HepG2 (cell line): Measurements from ENCODE around the gene C1QTNF12. TPM values are rescaled to one million over a fixed set of nuclear protein-coding genes. Genes with fewer than 3 reads are reported as not detected.

ENCODE experiments used
- ATAC-seq: fragments of 200-7000 bp; cut with Tn5 transposase; 3 replicates; pipeline ENCODE4 v1.9.1; 2020; ENCODE audit warnings: mild to moderate bottlenecking, moderate library complexity
- BruUV-seq: library from RNA; stranded (reverse); fragments of 400-500 nt; replicated peaks from 2 replicates; lab custom pipeline; 2021; lab: Mats Ljungman, UMichigan
- CTCF ChIA-PET: fragments of 300-600 bp; formaldehyde crosslinking; extraction: SDS; loops from one replicate; lab custom pipeline; 2021; ENCODE audit warnings: low total read pairs, inconsistent platforms, low intra/inter-chr PET ratio; lab: Yijun Ruan, JAX
- POLR2A ChIA-PET: fragments of 350-600 bp; sonication (Branson Sonifier 250); formaldehyde crosslinking; loops from one replicate; lab custom pipeline; 2020; ENCODE audit warnings: antibody characterized with exemption, inconsistent platforms; lab: Yijun Ruan, JAX
- DNase-seq: peaks from one replicate; pipeline ENCODE4 v3.0.0-alpha.2; 2015; ENCODE audit warnings: low spot score
- FAIRE-seq: peaks from 3 replicates; lab custom pipeline; 2011; peaks lifted over from hg19 to GRCh38; lab: Jason Lieb, UNC
- H2AFZ ChIP-seq: one replicate; pipeline ENCODE4 v1.6.1; 2011; ENCODE audit warnings: low read length, inconsistent platforms
- H3K27ac ChIP-seq: fragments of 300-600 bp; 3 replicates; pipeline ENCODE4 v1.8.0; 2011; ENCODE audit warnings: mixed run types, mild to moderate bottlenecking, mixed read lengths, low read length, inconsistent platforms; ENCODE audit not compliant: insufficient read depth; ENCODE audit errors: extremely low read length
- H3K27me3 ChIP-seq, 2 experiments: fragments of 200-600 bp in 1 of 2; 2 replicates in 1 of 2; 3 replicates in 1 of 2; pipeline versions ENCODE4 v1.6.0 to v1.8.0; 2011; ENCODE audit warnings: low read length in 2 of 2, mild to moderate bottlenecking in 2 of 2, moderate library complexity in 2 of 2, inconsistent platforms in 1 of 2; ENCODE audit not compliant: insufficient read depth in 2 of 2, control insufficient read depth in 1 of 2
- H3K36me3 ChIP-seq, 2 experiments: fragments of 200-600 bp in 1 of 2; replicated peaks in 1 of 2; 2 replicates in 1 of 2; 3 replicates in 1 of 2; pipeline versions ENCODE4 v1.5.1 to v1.8.0; 2011; ENCODE audit warnings: low read length in 2 of 2, inconsistent platforms in 1 of 2; ENCODE audit not compliant: insufficient read depth in 2 of 2, control insufficient read depth in 1 of 2
- H3K4me1 ChIP-seq: 2 replicates; pipeline ENCODE4 v1.5.1; 2012; ENCODE audit warnings: low read length, inconsistent platforms; ENCODE audit not compliant: insufficient read depth
- H3K4me2 ChIP-seq: 2 replicates; pipeline ENCODE4 v1.6.0; 2011; ENCODE audit warnings: low read depth, low read length, inconsistent platforms
- H3K4me3 ChIP-seq, 3 experiments: fragments of 200-600 bp in 1 of 3; sonication (generic), shearing (Covaris generic) in 1 of 3; replicated peaks in 1 of 3; 2 replicates each; pipeline ENCODE4 v1.5.1; 2011 to 2016; ENCODE audit warnings: low read length in 3 of 3, inconsistent platforms in 2 of 3, low read depth in 2 of 3, mild to moderate bottlenecking in 2 of 3, control low read depth in 1 of 3, mixed read lengths in 1 of 3; ENCODE audit not compliant: insufficient read depth in 1 of 3
- H3K79me2 ChIP-seq: one replicate; pipeline ENCODE4 v1.6.1; 2011; ENCODE audit warnings: low read length, inconsistent platforms; ENCODE audit not compliant: insufficient read depth
- H3K9ac ChIP-seq: 2 replicates; pipeline ENCODE4 v1.6.0; 2011; ENCODE audit warnings: mild to moderate bottlenecking, low read depth, low read length, inconsistent platforms; ENCODE audit not compliant: insufficient read depth
- H3K9me3 ChIP-seq: 2 replicates; pipeline ENCODE4 v1.5.1; 2012; ENCODE audit warnings: mild to moderate bottlenecking, low read length
- H4K20me1 ChIP-seq: 2 replicates; pipeline ENCODE4 v1.6.0; 2011; ENCODE audit warnings: inconsistent platforms, mild to moderate bottlenecking, low read length, moderate library complexity; ENCODE audit not compliant: insufficient read depth
- FOXA3 ChIP-seq: IDR thresholded peaks from 2 replicates; pipeline ENCODE4 v1.6.1; 2016; ENCODE audit warnings: missing genetic modification reagents, missing compliant biosample characterization
- PLRG1 ChIP-seq: fragments of 450-650 bp; conservative IDR thresholded peaks from 2 replicates; pipeline ENCODE4 v1.6.1; 2016
- POLR2AphosphoS5 ChIP-seq: IDR thresholded peaks from 2 replicates; pipeline ENCODE4 v1.6.1; 2012; ENCODE audit warnings: low read depth, low read length
- SIN3A ChIP-seq: IDR thresholded peaks from 2 replicates; pipeline ENCODE4 v1.6.1; 2011; ENCODE audit warnings: low read depth, mild to moderate bottlenecking, control low read depth, low read length, borderline replicate concordance
- XBP1 ChIP-seq: sonication (generic); formaldehyde crosslinking; IDR thresholded peaks from 2 replicates; pipeline ENCODE4 v1.5.0; 2020; ENCODE audit warnings: missing genetic modification reagents
- ZNF598 ChIP-seq: sonication (generic); formaldehyde crosslinking; IDR thresholded peaks from 2 replicates; pipeline ENCODE4 v1.5.1; 2020; ENCODE audit warnings: mild to moderate bottlenecking, missing genetic modification reagents, borderline replicate concordance
- ZNF749 ChIP-seq: sonication (generic); formaldehyde crosslinking; IDR thresholded peaks from 2 replicates; pipeline ENCODE4 v1.8.0; 2022; ENCODE audit warnings: mild to moderate bottlenecking, missing genetic modification reagents, moderate library complexity, borderline replicate concordance
- ZNF816 ChIP-seq: sonication (generic); formaldehyde crosslinking; IDR thresholded peaks from 2 replicates; pipeline ENCODE4 v1.8.0; 2022; ENCODE audit warnings: missing genetic modification reagents, mild to moderate bottlenecking, borderline replicate concordance
- ZNF850 ChIP-seq: sonication (generic); formaldehyde crosslinking; conservative IDR thresholded peaks from 2 replicates; pipeline ENCODE4 v1.9.0; 2021; ENCODE audit warnings: mild to moderate bottlenecking, missing genetic modification reagents
- WGBS: methylation state at CpG from one replicate; pipeline ENCODE4 v1.1.6; 2017; ENCODE audit warnings: low lambda C conversion rate; 5-methylcytosine and 5-hydroxymethylcytosine counted together
- in situ Hi-C: cut with HindIII; loops from 2 replicates; pipeline ENCODE4 v1.10.0; 2017; ENCODE audit warnings: low pct_unique_long_range_greater_than_20kb; ENCODE audit not compliant: extremely low pct_ligation_motif_present
- intact Hi-C: fragments of 100-400 bp; cut with micrococcal nuclease; formaldehyde crosslinking; loops from one replicate; pipeline ENCODE4 v1.10.0; 2022; ENCODE audit not compliant: unreplicated experiment
- polyA plus RNA-seq, 8 experiments: library from polyadenylated mRNA; depleted of rRNA in 3 of 8; stranded (reverse) in 7 of 8; unstranded in 1 of 8; fragments of >200 nt; fragmentation: Illumina TruSeq in 4 of 8; extraction: Trizol in 4 of 8; gene quantifications; 2 replicates each; pipeline versions ENCODE4 v1.2.1 to v1.2.3, GENCODE V29; 2011 to 2016; ENCODE audit warnings: low read depth in 4 of 8, missing spikeins in 1 of 8, mixed read lengths in 1 of 8; ENCODE audit not compliant: insufficient read depth in 1 of 8
- total RNA-seq, 5 experiments: library from RNA; depleted of rRNA; stranded (reverse); fragments of >200 nt; fragmentation: Illumina TruSeq; extraction: Trizol; gene quantifications; 2 replicates each; pipeline ENCODE4 v1.2.3, GENCODE V29; 2016; ENCODE audit warnings: low read depth in 1 of 5
- TF ChIP-seq, protein P1 (sequence below): IDR thresholded peaks from 2 replicates; pipeline ENCODE4 v1.6.1; 2012; ENCODE audit warnings: low read depth, low read length, improper control_type of control experiment
- TF ChIP-seq, protein P2 (sequence below): sonication (generic); formaldehyde crosslinking; conservative IDR thresholded peaks from 2 replicates; pipeline ENCODE4 v1.8.0; 2022; ENCODE audit warnings: mild to moderate bottlenecking, moderate library complexity, missing genetic modification reagents
- TF ChIP-seq, protein P3 (sequence below): sonication (generic); formaldehyde crosslinking; IDR thresholded peaks from 2 replicates; pipeline ENCODE4 v1.4.0; 2020; ENCODE audit warnings: missing genetic modification reagents; ENCODE audit errors: not compliant biosample characterization

The C1QTNF12 gene
- total and polyA plus RNA-seq, 2 of the 13 experiments (the other 11 are each of a cell fraction or from before 2014, with no cell fraction given), result 0.18 to 0.64 TPM

DNA sequence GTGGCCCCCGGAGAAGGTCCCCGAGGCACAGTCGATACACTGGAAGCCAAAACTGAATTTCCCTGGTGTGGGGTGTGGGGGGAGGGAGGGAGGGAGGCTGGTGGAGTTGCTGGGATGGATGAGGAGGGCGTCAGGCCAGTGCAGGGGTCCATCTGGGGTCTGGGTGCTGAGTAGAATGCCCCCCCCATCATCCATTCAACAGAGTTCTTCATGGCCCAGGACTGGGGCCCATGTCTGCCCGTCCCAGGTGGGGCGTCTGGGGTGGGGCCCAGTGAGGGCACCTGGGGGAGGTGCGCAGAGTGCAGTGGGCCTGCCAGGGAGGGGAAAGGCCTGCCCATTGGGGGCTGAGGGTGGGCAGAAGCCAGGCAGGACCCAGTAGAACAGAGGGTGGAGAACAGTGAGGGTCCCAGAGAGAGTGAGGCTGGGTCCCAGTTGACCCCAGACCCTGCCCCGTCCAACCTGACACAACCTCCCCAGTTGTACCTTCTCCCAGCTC is 42.0 kb downstream of the C1QTNF12 start:
- Histone ChIP-seq H3K4me1 (peaks cover 15% of the 10 kb centered on the region), H3K27ac (no peak overlapping the region), H2AFZ (no peak overlapping the region), H3K79me2 (no peaks in the 10 kb centered on the region), H3K9me3 (no peaks in the 10 kb centered on the region), H3K27me3 (peaks cover 21 to 71% of the 10 kb centered on the region in 2 experiments; a peak in 4 of 5 replicates), H3K4me3 (no peak overlapping the region), H3K9ac (no peak overlapping the region), H3K36me3 (no peaks in the 10 kb centered on the region), H4K20me1 (no peaks in the 10 kb centered on the region), H3K4me2 (no peak overlapping the region)
- intact Hi-C loops, result no loop called here
- POLR2A ChIA-PET, result no interaction called here
- DNase-seq (no peak), ATAC-seq (no peak), FAIRE-seq (no peak)
- 28% methylated on average over 7 of the region's 8 CpGs for WGBS
- TF ChIP-seq, protein P1, sequence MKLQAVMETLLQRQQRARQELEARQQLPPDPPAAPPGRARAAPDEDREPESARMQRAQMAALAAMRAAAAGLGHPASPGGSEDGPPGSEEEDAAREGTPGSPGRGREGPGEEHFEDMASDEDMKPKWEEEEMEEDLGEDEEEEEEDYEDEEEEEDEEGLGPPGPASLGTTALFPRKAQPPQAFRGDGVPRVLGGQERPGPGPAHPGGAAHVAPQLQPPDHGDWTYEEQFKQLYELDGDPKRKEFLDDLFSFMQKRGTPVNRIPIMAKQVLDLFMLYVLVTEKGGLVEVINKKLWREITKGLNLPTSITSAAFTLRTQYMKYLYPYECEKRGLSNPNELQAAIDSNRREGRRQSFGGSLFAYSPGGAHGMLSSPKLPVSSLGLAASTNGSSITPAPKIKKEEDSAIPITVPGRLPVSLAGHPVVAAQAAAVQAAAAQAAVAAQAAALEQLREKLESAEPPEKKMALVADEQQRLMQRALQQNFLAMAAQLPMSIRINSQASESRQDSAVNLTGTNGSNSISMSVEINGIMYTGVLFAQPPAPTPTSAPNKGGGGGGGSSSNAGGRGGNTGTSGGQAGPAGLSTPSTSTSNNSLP, result no peak
- TF ChIP-seq POLR2AphosphoS5 (no peak), ZNF749 (CRISPR knock-in tag) (no peak), FOXA3 (CRISPR knock-in tag) (no peak), ZNF816 (CRISPR knock-in tag) (no peak), XBP1 (CRISPR knock-in tag) (no peak), ZNF598 (CRISPR knock-in tag) (no peak), SIN3A (no peak), PLRG1 (no peak), ZNF850 (CRISPR knock-in tag) (no peak)
- TF ChIP-seq, protein P2, sequence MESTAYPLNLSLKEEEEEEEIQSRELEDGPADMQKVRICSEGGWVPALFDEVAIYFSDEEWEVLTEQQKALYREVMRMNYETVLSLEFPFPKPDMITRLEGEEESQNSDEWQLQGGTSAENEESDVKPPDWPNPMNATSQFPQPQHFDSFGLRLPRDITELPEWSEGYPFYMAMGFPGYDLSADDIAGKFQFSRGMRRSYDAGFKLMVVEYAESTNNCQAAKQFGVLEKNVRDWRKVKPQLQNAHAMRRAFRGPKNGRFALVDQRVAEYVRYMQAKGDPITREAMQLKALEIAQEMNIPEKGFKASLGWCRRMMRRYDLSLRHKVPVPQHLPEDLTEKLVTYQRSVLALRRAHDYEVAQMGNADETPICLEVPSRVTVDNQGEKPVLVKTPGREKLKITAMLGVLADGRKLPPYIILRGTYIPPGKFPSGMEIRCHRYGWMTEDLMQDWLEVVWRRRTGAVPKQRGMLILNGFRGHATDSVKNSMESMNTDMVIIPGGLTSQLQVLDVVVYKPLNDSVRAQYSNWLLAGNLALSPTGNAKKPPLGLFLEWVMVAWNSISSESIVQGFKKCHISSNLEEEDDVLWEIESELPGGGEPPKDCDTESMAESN (CRISPR knock-in tag), result no peak
- TF ChIP-seq, protein P3, sequence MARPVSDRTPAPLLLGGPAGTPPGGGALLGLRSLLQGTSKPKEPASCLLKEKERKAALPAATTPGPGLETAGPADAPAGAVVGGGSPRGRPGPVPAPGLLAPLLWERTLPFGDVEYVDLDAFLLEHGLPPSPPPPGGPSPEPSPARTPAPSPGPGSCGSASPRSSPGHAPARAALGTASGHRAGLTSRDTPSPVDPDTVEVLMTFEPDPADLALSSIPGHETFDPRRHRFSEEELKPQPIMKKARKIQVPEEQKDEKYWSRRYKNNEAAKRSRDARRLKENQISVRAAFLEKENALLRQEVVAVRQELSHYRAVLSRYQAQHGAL (CRISPR knock-in tag), result no peak
- BruUV-seq, result no TSS peak
- CTCF ChIA-PET, result no interaction called here
- in situ Hi-C loops, result no loop called here
